Stimulated activated CD8-positive, alpha-beta memory T cell treated with anti-CD3 and anti-CD28 coated beads, Interleukin-7, amount 100 ng/mL, for 4 hours (primary cell): ENCODE results near the gene KLF7.

ENCODE experiments used
- DNase-seq, 2 donors: peaks; one replicate each; pipeline ENCODE4 v3.0.0-alpha.2; 2020; ENCODE audit warnings: low read depth in 2 of 2

The KLF7 gene

GRCh38 chr2:207166349-207167098 is 776 bp upstream of the KLF7 start:
- DNase-seq: peak; percentile 29 to 62

GRCh38 chr2:207166039-207166348 is 246 bp upstream of the KLF7 start:
- DNase-seq: peak; percentile 91 to 95

GRCh38 chr2:207164006-207164831 is 1.5 kb downstream of the KLF7 start:
- DNase-seq: peak; percentile 25 to 26

- no peak for DNase-seq
Observed at GRCh38 chr2:207163756-207164005, 2.1 kb downstream of the KLF7 start.

- DNase-seq: no peak
Observed at GRCh38 chr2:207163053-207163755, 2.5 kb downstream of the KLF7 start.

- DNase-seq: no peak
Observed at GRCh38 chr2:207162316-207162715, 3.4 kb downstream of the KLF7 start.

- DNase-seq: no peak
Observed at GRCh38 chr2:207161247-207162123, 4.3 kb downstream of the KLF7 start.

GRCh38 chr2:207160115-207160514 is 5.6 kb downstream of the KLF7 start:
- no peak for DNase-seq

- DNase-seq: no peak
Observed at GRCh38 chr2:207159002-207159401, 6.7 kb downstream of the KLF7 start.

- DNase-seq: no peak
Observed at GRCh38 chr2:207157731-207158130, 8.0 kb downstream of the KLF7 start.

- DNase-seq: no peak
Observed at GRCh38 chr2:207157162-207157481, 8.6 kb downstream of the KLF7 start.

GRCh38 chr2:207156451-207157161 is 9.1 kb downstream of the KLF7 start:
- DNase-seq: no peak

GRCh38 chr2:207155516-207156444 is 10.0 kb downstream of the KLF7 start:
- no peak for DNase-seq

- DNase-seq: no peak
Observed at GRCh38 chr2:207154556-207155510, 10.9 kb downstream of the KLF7 start.

GRCh38 chr2:207153266-207153975 is 12.3 kb downstream of the KLF7 start:
- DNase-seq: no peak

GRCh38 chr2:207151048-207151447 is 14.7 kb downstream of the KLF7 start:
- DNase-seq: no peak

- DNase-seq: no peak
Observed at GRCh38 chr2:207150284-207150683, 15.5 kb downstream of the KLF7 start.
